NCI-H2107 (cell line): ENCODE measurements around the gene TBCD.

Source experiments
- DNase-seq: peaks from one replicate; lab custom pipeline; 2025; lab: John Stamatoyannopoulos, UW

TBCD gene

GRCh38 chr17:82751571-82752370, at the start of gene TBCD:
TBCD (plus strand) TSS chr17:82752065; CDS start chr17:82752194, 129 bp downstream.
- peak; percentile 84 for DNase-seq

GRCh38 chr17:82702231-82702927, 49.5 kb upstream of the TBCD start:
- no peak for DNase-seq

- DNase-seq, result no peak
Measured at GRCh38 chr17:82703036-82703745, 48.7 kb upstream of the TBCD start.

- DNase-seq, result no peak
Measured at GRCh38 chr17:82703935-82704865, 47.7 kb upstream of the TBCD start.

DNA sequence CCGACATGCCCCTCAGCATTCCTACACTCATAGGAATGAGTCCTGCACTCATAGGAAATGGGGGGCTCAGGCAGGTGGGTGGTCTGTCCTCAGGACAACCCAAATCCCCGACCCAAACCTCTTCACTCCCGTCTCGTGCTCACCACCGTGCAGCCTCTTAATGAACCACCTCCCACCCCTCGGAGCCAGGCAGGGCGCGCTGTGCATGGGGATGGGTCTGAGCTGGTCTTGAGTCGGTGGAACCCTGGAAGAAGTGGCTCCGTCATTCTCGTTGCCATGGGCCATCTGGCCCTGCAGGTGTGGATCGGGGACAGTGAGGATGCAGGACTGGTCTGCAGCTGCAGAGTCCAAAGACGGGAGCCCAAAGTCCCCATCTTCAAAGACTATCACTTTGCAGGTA, 47.0 kb upstream of the TBCD start:
- no peak for DNase-seq

DNA sequence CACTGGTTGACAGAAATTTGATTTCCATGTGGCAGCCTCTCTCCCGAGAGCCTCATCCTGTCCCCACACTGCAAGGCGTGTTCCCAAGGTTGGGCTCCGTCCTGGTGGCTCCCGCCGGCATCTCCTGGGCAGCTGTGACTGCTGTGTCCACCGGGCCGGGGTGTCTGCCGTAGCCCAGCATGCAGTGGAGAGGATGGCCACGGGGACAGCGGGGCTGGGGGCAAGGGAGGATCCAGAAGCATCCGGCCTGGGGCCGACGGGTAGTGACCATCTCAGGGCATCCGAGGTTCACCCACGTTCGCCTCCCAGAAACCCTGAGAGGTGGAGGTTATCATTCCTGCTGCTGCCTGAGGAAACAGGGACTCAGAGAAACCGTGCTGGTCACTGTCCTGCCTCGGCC, 46.1 kb upstream of the TBCD start:
- DNase-seq, result no peak

DNA sequence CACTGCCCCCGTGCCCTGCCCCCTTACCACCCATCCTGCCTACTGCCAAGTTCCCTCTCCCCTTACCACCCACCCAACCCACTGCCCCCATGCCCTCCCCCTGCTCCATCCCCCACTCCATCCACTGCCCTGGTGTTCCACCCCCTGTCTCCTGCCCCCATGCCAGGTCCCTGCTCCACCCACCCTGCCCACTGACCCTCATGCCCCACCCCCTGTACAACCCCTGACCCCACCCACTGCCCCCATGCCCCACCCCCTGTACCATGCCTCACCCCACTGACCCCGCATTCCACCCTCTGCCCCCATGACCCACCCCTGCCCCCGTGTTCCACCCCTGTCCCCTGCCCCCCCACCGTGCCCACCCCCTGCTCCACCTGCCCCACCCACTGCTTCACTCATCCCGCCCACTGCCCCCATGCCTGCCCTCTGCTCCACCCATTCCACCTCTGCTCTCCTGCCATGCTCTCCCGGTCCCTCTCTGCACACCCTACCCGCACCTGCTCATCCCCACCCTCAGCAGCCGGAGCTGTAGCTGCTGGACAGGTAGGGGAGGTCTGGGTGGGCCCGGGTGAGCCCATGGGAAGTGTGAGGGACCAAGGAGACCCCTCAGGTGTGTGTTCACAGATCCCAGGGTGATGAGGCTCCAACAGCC, 42.7 kb upstream of the TBCD start:
- DNase-seq, result no peak

DNA sequence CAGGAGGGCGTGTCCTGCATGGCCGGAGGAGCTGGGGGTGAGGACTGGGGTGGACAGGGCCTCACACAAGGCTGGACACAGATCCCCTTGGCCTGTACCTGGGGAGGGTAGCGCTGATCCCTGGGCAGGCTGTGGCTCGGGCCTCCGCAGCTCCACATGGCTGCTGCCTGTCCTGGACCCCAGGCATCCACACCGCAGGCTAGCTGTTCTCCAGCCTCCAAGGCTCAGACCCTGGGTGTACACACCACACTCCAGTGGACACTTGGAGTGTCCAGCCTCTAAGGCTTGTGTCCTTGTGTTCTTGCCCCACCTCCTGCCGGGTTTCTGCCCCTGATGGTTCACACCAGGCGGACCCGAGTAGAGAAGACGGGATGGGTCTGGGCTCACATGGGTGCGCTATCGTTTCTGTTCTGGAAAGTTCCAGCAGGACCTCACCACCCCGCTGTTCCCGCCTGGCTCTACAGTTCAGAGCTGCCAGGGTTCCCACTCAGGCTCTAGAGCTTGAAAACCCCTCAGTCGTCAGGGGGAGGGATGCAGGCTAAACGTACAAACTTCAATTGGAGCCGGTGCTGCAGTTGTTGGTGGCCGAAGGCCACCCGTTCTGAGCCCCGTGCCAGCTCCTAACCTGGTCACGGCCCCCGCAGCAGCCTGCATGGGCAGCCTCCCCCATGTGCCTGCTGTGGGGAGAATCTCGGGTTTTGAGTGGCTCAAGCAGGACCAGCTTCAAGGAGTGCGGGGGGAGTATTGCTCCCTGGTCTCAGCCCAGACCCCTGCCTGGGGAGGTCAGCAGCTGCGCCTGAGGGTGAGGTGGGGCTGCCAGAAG, 42.0 kb upstream of the TBCD start:
- no peak for DNase-seq

DNA sequence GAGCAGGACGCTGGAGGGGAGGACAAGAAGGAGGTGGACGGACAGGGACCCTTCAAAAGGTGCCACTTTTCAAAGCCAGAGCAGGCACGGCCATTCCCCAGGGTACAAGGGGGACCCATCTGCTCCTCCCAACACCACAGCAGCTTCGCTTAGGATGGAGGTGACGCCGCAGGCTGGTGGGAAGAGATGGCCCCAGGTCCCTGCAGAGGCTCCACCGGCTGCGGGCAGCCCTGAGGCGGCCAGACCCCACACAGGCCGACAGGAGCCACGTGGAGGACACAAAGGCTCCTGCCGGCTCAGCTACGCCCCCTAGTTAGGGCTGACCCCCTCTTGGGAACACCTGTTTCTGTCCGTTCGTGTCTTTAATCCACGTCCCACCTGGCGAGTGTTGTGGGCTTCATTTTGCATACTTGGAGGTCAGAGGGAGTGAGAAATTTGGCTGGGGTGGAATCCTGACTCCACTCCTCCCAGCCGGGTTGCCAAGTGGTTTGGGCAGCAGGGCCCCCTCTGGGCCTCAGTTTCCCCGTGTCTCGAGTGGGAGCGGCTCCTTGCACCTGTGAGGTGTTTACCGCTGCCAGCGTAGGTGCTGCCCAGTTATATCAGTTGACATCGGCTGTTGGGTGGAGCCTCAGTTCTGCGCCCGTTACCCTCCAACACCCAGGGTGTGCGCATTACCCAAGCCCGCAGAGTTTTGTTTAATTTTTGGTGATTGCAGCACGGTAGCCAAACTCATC, 41.2 kb upstream of the TBCD start:
- DNase-seq, result no peak

DNA sequence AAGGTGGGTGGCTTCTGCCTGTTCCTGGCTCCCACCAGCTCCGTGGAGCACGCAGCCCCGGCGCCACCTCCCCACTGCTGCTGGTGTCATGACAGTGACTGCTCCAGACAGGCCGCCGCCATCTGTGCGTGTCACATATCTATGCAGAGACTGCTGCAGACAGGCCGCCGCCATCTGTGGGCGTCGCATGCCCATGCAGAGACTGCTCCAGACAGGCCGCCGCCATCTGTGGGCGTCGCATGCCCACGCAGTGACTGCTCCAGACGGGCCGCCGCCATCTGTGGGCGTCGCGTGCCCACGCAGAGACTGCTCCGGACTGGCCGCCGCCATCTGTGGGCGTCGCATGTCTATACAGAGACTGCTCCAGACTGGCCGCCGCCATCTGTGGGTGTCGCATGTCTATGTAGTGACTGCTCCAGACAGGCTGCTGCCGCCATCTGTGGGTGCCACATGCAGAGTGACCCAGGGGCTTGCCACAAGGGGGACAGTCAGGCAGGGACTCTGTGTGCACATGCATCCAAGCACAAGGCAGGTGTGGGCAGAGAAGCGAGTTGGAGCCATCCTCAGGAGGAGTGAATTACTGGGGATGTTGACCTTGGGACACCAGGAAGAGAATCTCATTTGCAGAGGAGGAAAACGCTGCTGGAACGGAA, 38.7 kb upstream of the TBCD start:
- DNase-seq, result no peak

DNA sequence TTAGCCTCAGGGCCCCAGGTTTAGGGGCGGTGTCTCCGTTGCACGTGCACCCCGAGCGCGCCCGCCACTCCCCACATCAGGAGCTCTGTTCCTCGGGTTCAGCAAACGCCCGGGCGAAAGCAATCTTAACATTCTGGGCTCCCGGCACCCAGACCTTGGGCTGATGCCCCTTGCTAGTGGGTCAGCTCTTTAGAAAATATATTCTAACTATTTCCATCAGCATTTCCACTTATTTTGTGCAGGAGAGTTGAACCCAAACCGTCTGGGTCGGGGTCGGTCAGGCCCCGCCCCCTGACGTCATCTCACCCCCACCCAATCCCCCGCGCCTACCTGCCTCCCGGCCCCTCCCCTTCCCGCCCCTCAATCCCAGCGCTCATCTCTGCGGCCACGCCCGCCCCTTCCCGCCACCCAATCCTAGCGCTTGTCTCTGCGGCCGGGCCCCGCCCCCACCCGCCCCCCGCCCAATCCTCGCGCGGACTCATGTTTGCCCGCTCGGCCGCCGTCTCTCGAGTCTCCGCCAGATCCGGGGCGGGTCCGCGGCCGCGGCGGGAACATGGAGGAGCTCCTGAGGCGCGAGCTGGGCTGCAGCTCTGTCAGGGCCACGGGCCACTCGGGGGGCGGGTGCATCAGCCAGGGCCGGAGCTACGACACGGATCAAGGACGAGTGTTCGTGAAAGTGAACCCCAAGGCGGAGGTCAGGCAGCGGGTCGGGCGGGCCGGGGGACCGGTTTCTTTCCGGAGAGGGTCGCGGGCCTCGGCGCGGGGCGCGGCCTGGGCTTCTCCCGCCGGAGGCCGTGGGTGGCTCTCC, 35.5 kb upstream of the TBCD start, which contains the start of gene FN3KRP:
FN3KRP (plus strand) TSS at position 504 of the 808 bp plus-strand sequence; CDS start at position 554, 50 bp downstream.
- DNase-seq, result peak; percentile 90

GRCh38 chr17:82718986-82719685, 32.7 kb upstream of the TBCD start:
- DNase-seq, result no peak

DNA sequence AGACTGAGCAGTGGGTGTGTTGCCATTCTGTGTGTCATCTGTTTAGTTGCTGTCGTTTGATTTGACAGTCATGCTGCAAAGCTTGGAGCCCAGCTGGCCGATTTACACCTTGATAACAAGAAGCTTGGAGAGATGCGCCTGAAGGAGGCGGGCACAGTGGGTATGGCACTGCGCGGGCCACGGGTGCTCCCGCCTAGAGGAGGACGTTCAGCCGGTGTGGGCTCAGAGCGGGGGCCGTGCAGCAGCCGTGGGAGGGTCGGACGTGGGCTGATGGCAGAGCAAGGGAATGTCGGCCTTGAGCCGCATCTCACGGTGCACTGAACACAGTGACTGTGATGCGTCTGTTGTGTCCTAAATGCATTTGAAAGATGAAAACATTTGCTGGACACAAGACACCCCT, 31.7 kb upstream of the TBCD start:
- DNase-seq, result no peak

GRCh38 chr17:82722341-82723013, 29.4 kb upstream of the TBCD start:
- DNase-seq, result no peak

DNA sequence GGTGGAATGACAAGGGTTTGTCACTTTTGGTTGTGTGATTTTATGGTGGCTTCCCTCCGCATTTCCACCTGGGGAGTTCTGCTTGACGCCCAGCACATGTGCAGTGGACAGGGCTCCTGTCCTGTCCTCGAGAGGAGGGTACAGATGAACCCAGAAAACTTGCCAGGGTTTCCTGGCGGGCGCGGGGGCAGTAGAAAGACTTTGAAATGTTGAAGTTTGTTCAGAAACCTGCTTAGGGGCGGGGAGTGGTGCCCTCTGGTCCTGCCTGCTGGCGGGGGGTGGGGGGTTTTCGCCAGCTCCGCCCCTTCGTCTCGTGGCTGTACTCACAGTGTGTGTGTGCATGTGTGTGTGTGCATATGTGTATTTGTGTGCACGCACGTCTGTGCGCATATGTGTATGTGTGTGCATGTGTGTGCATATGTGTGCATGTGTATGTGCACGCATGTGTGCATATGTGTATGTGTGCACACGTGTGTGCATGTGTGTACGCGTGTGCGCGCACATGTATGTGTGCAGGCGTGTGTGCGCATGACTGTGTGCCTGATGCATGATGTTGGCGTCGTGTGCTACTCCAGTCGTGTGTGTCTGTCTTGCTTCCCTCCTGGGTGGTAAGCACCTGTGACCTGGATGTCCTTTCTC, 28.6 kb upstream of the TBCD start:
- no peak for DNase-seq

DNA sequence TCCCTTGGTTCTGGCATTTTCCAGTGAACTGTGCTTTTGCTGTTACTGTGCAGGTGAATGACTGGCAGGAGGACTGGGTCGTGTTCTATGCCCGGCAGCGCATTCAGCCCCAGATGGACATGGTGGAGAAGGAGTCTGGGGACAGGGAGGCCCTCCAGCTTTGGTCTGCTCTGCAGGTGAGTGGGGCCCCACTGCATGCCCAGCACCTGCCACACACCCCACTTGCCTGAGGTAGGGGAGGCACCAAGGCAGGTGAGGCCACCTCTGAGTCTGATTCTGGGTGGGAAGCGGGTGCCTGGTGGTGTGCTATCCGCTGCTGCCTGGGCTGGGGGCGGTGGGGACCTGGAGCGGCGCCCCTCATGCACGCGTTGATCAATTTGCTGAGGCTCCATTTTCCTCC, 25.4 kb upstream of the TBCD start:
- DNase-seq, result no peak
